Inflammatory macrophage treated with lipopolysaccharide for 1 hour (primary cell): ENCODE data around the gene C1orf116.

Experiments
- DNase-seq, 2 donors: peaks; one replicate each; pipeline ENCODE4 v3.0.0-alpha.2; 2020 to 2022

C1orf116 gene

GRCh38 chr1:206986885-206987284 lies 45.7 kb downstream of the C1orf116 start:
- no peak for DNase-seq

- DNase-seq = no peak
These were observed 46.2 kb downstream of the C1orf116 start for GRCh38 chr1:206986402-206986801.

GRCh38 chr1:206985162-206985749 lies 47.3 kb downstream of the C1orf116 start:
- no peak for DNase-seq

GRCh38 chr1:206982216-206982615 lies 50.3 kb downstream of the C1orf116 start:
- peak; percentile 42 to 84 for DNase-seq

GRCh38 chr1:206979379-206980043 lies 53.0 kb downstream of the C1orf116 start:
- peak in 1 of 2 donors; percentile 47 for DNase-seq

- DNase-seq = no peak
These were observed 54.3 kb downstream of the C1orf116 start for GRCh38 chr1:206978259-206978658.

- DNase-seq = no peak
These were observed 57.2 kb downstream of the C1orf116 start for GRCh38 chr1:206975306-206975705.

- no peak for DNase-seq
These were observed 58.4 kb downstream of the C1orf116 start for GRCh38 chr1:206974140-206974539.

- no peak for DNase-seq
These were observed 59.8 kb downstream of the C1orf116 start for GRCh38 chr1:206972728-206973127.

- DNase-seq = peak; percentile 62 to 77
These were observed 61.4 kb downstream of the C1orf116 start for GRCh38 chr1:206971029-206971655.

- DNase-seq = peak; percentile 66 to 88
These were observed 62.1 kb downstream of the C1orf116 start, which contains the start of gene FCAMR for GRCh38 chr1:206970446-206970845. Gene FCAMR, minus strand, starts transcription at chr1:206970460. Its CDS starts 335 bp downstream, at chr1:206970125.

- DNase-seq = peak; percentile 42 to 70
These were observed 63.5 kb downstream of the C1orf116 start for GRCh38 chr1:206969090-206969489.
